Measurements from ENCODE around the gene ITPRIPL1. TPM values are rescaled to one million over a fixed set of nuclear protein-coding genes. Genes with fewer than 3 reads are reported as not detected.

ITPRIPL1 gene, protein sequence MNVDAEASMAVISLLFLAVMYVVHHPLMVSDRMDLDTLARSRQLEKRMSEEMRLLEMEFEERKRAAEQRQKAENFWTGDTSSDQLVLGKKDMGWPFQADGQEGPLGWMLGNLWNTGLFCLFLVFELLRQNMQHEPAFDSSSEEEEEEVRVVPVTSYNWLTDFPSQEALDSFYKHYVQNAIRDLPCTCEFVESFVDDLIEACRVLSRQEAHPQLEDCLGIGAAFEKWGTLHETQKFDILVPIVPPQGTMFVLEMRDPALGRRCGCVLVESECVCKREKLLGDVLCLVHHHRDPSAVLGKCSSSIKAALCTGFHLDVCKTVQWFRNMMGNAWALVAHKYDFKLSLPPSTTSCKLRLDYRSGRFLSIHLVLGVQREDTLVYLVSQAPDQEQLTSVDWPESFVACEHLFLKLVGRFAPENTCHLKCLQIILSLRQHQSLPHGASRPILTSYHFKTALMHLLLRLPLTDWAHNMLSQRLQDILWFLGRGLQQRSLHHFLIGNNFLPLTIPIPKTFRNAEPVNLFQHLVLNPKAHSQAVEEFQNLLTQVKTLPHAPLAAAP
- not detected in 5 replicates for total RNA-seq (2022; extraction: Qiagen RNA extraction)

DNA sequence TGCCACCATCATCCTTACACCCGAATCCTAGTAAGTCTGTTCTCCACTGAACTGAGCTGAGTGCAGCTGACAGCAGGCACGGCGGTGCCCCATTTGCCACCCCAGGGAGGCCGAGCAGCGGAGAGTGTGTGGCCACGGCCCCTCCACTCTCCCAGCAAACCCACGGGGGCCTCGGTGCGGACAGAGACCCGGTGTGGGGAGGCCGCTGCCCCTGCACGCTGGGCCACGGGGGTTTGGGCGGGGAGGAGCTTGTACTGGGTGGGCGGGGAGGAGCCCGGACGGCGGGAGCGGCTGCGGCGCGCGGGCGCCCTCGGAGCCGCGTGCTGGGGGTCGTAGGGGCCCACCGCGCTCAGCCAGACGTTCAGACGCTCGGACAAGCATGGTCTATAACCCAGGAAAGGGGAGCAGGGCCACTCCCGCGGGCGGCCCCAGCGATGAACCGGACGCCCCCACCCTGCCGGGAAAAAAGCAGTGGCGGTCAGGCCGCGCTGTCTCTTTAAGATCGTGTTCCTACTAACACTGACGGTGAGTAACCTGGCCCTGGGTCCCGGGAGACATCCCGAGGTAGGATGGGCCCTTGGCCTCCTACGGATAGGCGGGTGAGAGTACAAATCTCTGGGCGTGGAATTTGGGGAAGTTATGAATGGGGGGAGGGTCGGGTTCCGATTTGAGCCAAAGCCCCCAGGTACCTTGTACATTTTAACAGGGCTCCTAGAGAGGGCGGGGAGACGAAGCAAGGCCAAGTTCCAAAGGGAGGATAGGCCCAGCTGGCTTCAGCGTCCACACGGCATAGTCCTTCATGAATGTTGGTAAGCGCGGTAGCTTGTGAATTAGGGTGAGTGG, at the start of gene ITPRIPL1:
Gene ITPRIPL1 (plus strand): TSS at position 277 of the 843 bp plus-strand sequence. CDS start 523 bp downstream, at position 800.

DNA sequence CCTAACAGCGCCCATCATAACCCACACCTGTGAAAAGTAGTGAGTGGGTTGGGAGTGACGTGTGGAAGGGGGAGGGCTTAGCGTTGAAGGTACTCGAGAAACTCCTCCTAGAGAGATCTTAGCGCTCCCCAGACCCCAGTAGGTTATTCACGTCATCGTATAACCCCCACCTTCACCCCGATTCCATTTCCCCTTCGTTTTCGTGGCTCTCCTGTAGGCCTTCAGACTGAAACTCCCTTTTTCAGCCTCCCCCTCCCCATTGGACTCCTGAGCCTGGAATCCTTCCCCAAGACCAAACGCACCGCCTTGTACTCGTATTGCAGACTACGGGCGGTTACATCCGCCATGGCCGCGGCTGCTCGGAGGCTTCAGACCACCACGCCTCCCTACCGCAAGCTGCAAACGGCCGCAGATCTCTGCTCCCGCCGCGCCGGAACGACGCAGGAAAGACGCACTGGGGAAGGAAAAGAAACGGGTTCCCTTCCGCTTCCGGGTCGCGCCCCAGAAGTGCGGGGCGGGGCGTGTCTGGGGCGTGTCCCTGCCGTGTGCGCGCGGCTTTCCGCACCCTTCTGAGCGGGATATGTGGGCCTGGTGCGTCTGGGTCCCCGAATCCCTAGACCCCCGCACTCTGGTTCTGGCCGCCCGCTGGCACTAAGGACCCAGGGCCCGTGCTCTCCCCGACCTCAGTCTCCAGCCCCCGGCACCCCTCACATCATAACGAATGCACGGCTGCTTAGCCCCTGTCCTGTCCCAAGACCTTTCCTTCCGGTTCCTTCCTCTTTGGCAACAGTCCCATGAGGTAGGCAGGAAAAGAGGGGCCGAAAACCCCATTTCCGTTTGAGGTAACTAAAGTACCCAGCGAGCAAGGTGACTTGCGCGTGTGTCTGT, 19.8 kb upstream of the ITPRIPL1 start, which contains the start of gene SNRNP200:
Gene SNRNP200 (minus strand): TSS at position 456 of the 888 bp plus-strand sequence. CDS start 109 bp downstream, at position 347.

Other genes starting within 250 kb of the ITPRIPL1 start
- 0.05 to 0.13 TPM (median 0.09 TPM) in 5 replicates for gene ADRA2B, start 208.7 kb upstream of the ITPRIPL1 start, total RNA-seq (2022; extraction: Qiagen RNA extraction)
- gene ASTL, start 186.8 kb upstream of the ITPRIPL1 start, total RNA-seq (2022; extraction: Qiagen RNA extraction): not detected in 5 replicates
- gene DUSP2, start 179.9 kb upstream of the ITPRIPL1 start, total RNA-seq (2022; extraction: Qiagen RNA extraction): 0.41 to 0.67 TPM (median 0.44 TPM) in 5 replicates
- gene STARD7, start 116.5 kb upstream of the ITPRIPL1 start, total RNA-seq (2022; extraction: Qiagen RNA extraction): 88.4 to 92.9 TPM (median 88.9 TPM) in 5 replicates
- gene TMEM127, start 59.3 kb upstream of the ITPRIPL1 start, total RNA-seq (2022; extraction: Qiagen RNA extraction): 34.0 to 45.8 TPM (median 43.1 TPM) in 5 replicates
- 60.1 to 85.2 TPM (median 81.9 TPM) in 5 replicates for gene CIAO1, start 59.1 kb upstream of the ITPRIPL1 start, total RNA-seq (2022; extraction: Qiagen RNA extraction)
- gene SNRNP200, start 19.8 kb upstream of the ITPRIPL1 start, total RNA-seq (2022; extraction: Qiagen RNA extraction): 110 to 124 TPM (median 117 TPM) in 5 replicates
- 40.4 to 45.1 TPM (median 43.5 TPM) in 5 replicates for gene NCAPH, start 10.4 kb downstream of the ITPRIPL1 start, total RNA-seq (2022; extraction: Qiagen RNA extraction)
- 0.67 to 1.0 TPM (median 0.84 TPM) in 5 replicates for gene NEURL3, start 180.0 kb downstream of the ITPRIPL1 start, total RNA-seq (2022; extraction: Qiagen RNA extraction)
- gene ARID5A, start 211.4 kb downstream of the ITPRIPL1 start, total RNA-seq (2022; extraction: Qiagen RNA extraction): 4.2 to 5.9 TPM (median 5.3 TPM) in 5 replicates

Data from A549 treated with Mapracorat at 1 μM for 4 hours (cell line).